Caco-2 (cell line): ENCODE results near the gene KRABD2.

ENCODE experiments used
- BruUV-seq: library from RNA; stranded (reverse); fragments of 400-500 nt; replicated peaks from 2 replicates; lab custom pipeline; 2021; lab: Mats Ljungman, UMichigan
- CTCF ChIA-PET: fragments of 300-600 bp; sonication (Branson Sonifier 250); formaldehyde crosslinking; loops from one replicate; lab custom pipeline; 2022; ENCODE audit warnings: antibody characterized with exemption; lab: Charles Lee
- POLR2A ChIA-PET: fragments of 300-600 bp; sonication (Branson Sonifier 250); formaldehyde crosslinking; loops from one replicate; lab custom pipeline; 2022; ENCODE audit warnings: antibody characterized with exemption; lab: Charles Lee
- DNase-seq, 2 experiments: peaks; one replicate each; pipeline versions ENCODE4 v3.0.0 to v3.0.0-alpha.2; 2020 to 2022
- H3K27me3 ChIP-seq: replicated peaks from 2 replicates; pipeline ENCODE4 v1.6.0; 2011; ENCODE audit warnings: low read length; ENCODE audit not compliant: control insufficient read depth, insufficient read depth
- H3K36me3 ChIP-seq: 2 replicates; pipeline ENCODE4 v1.5.1; 2011; ENCODE audit warnings: low read length; ENCODE audit not compliant: control insufficient read depth, insufficient read depth
- H3K4me1 ChIP-seq: fragments of 250-450 bp; sonication (Bioruptor Pico); 2 replicates; pipeline ENCODE4 v1.5.1; 2020; ENCODE audit warnings: mild to moderate bottlenecking
- H3K4me3 ChIP-seq: 2 replicates; pipeline ENCODE4 v1.5.1; 2011; ENCODE audit warnings: low read depth, mild to moderate bottlenecking, control low read depth, low read length
- H3K9me3 ChIP-seq: fragments of 250-450 bp; sonication (Bioruptor Pico); 2 replicates; pipeline ENCODE4 v1.5.1; 2020; ENCODE audit warnings: mild to moderate bottlenecking, moderate library complexity
- H3K27ac Mint-ChIP-seq: one replicate; pipeline ENCODE4 v1.8.0; 2022; ENCODE audit warnings: mixed read lengths; ENCODE audit not compliant: unreplicated experiment
- H3K27me3 Mint-ChIP-seq: one replicate; pipeline ENCODE4 v1.8.0; 2022; ENCODE audit warnings: mixed read lengths; ENCODE audit not compliant: insufficient read depth, unreplicated experiment
- H3K36me3 Mint-ChIP-seq: one replicate; pipeline ENCODE4 v1.8.0; 2022; ENCODE audit warnings: mild to moderate bottlenecking, mixed read lengths; ENCODE audit not compliant: insufficient read depth, unreplicated experiment
- H3K4me1 Mint-ChIP-seq: one replicate; pipeline ENCODE4 v1.8.0; 2022; ENCODE audit warnings: low read depth, mixed read lengths; ENCODE audit not compliant: unreplicated experiment
- H3K4me3 Mint-ChIP-seq: one replicate; pipeline ENCODE4 v1.8.0; 2022; ENCODE audit warnings: mild to moderate bottlenecking, moderate library complexity, mixed read lengths; ENCODE audit not compliant: unreplicated experiment
- H3K9me3 Mint-ChIP-seq: one replicate; pipeline ENCODE4 v1.8.0; 2022; ENCODE audit warnings: mixed read lengths; ENCODE audit not compliant: unreplicated experiment
- CTCF ChIP-seq, 2 experiments: fragments of 200-600 bp in 1 of 2; IDR thresholded peaks; 1 replicate in 1 of 2; 2 replicates in 1 of 2; pipeline versions ENCODE4 v1.5.1 to v1.8.0; 2011 to 2022; ENCODE audit warnings: antibody characterized with exemption in 1 of 2, control low read depth in 1 of 2, inconsistent platforms in 1 of 2, low read depth in 1 of 2, low read length in 1 of 2, mild to moderate bottlenecking in 1 of 2, moderate library complexity in 1 of 2; ENCODE audit not compliant: insufficient read depth in 1 of 2, severe bottlenecking in 1 of 2, unreplicated experiment in 1 of 2
- intact Hi-C: fragments of 100-400 bp; cut with micrococcal nuclease; formaldehyde crosslinking; loops from one replicate; pipeline ENCODE4 v1.10.0; 2022; ENCODE audit not compliant: unreplicated experiment

KRABD2 gene

GRCh38 chr17:8362651-8363332 is 13.7 kb downstream of the KRABD2 start:
- no peak overlapping the region for H3K4me3 ChIP-seq
- ChIA-PET CTCF (no interaction called here), POLR2A (no interaction called here)
- Mint-ChIP-seq H3K4me3 (no peak overlapping the region), H3K27me3 (peaks cover 3% of the 10 kb centered on the region), H3K9me3 (no peaks in the 10 kb centered on the region), H3K36me3 (no peaks in the 10 kb centered on the region), H3K4me1 (peaks cover 10% of the 10 kb centered on the region), H3K27ac (no peak overlapping the region)
- no peaks in the 10 kb centered on the region for H3K9me3 ChIP-seq
- no peak for TF ChIP-seq CTCF (IDR thresholded peaks at IDR 0.05; ENCODE audit: insufficient read depth in 1 of 2, low read depth in 1 of 2, low read length in 1 of 2, severe bottlenecking in 1 of 2, unreplicated experiment in 1 of 2)
- no peaks in the 10 kb centered on the region for H3K4me1 ChIP-seq
- no peak for DNase-seq
- intact Hi-C loops = no loop called here
- BruUV-seq = no TSS peak
- H3K27me3 ChIP-seq = no peaks in the 10 kb centered on the region
- no peaks in the 10 kb centered on the region for H3K36me3 ChIP-seq

- no peaks in the 10 kb centered on the region for H3K9me3 Mint-ChIP-seq
- intact Hi-C loops = no loop called here
- Histone ChIP-seq H3K36me3 (no peaks in the 10 kb centered on the region), H3K27me3 (no peaks in the 10 kb centered on the region), H3K4me3 (no peak overlapping the region), H3K4me1 (no peaks in the 10 kb centered on the region), H3K9me3 (no peaks in the 10 kb centered on the region)
- DNase-seq = no peak
- ChIA-PET POLR2A (no interaction called here), CTCF (no interaction called here)
- H3K4me1 Mint-ChIP-seq = peaks cover 10% of the 10 kb centered on the region
- H3K36me3 Mint-ChIP-seq = no peaks in the 10 kb centered on the region
- H3K27me3 Mint-ChIP-seq = peaks cover 3% of the 10 kb centered on the region
- BruUV-seq = no TSS peak
- TF ChIP-seq CTCF (IDR thresholded peaks at IDR 0.05; ENCODE audit: insufficient read depth in 1 of 2, low read depth in 1 of 2, low read length in 1 of 2, severe bottlenecking in 1 of 2, unreplicated experiment in 1 of 2) = no peak
- no peak overlapping the region for H3K27ac Mint-ChIP-seq
- H3K4me3 Mint-ChIP-seq = no peak overlapping the region
These were observed 15.8 kb downstream of the KRABD2 start for GRCh38 chr17:8360751-8361150.

- no peak overlapping the region for H3K4me3 Mint-ChIP-seq
- ChIA-PET POLR2A (no interaction called here), CTCF (no interaction called here)
- H3K27me3 ChIP-seq = no peaks in the 10 kb centered on the region
- H3K9me3 Mint-ChIP-seq = no peaks in the 10 kb centered on the region
- no peak for TF ChIP-seq CTCF (IDR thresholded peaks at IDR 0.05; ENCODE audit: insufficient read depth in 1 of 2, low read depth in 1 of 2, low read length in 1 of 2, severe bottlenecking in 1 of 2, unreplicated experiment in 1 of 2)
- intact Hi-C loops = no loop called here
- H3K36me3 Mint-ChIP-seq = no peaks in the 10 kb centered on the region
- H3K4me1 ChIP-seq = no peaks in the 10 kb centered on the region
- no peaks in the 10 kb centered on the region for H3K9me3 ChIP-seq
- H3K27ac Mint-ChIP-seq = no peak overlapping the region
- no peak overlapping the region for H3K4me3 ChIP-seq
- no peaks in the 10 kb centered on the region for H3K36me3 ChIP-seq
- no peak for DNase-seq
- no TSS peak for BruUV-seq
- H3K4me1 Mint-ChIP-seq = peaks cover 10% of the 10 kb centered on the region
- H3K27me3 Mint-ChIP-seq = peaks cover 3% of the 10 kb centered on the region
These were observed 16.2 kb downstream of the KRABD2 start for GRCh38 chr17:8360260-8360659.
